IMR-90 (cell line): Measurements from ENCODE around the gene MAT2B. TPM values are rescaled to one million over a fixed set of nuclear protein-coding genes. Genes with fewer than 3 reads are reported as not detected.

ENCODE experiments used
- ATAC-seq: fragments of 200-7000 bp; cut with Tn5 transposase; 2 replicates; pipeline ENCODE4 v1.9.1; 2020; ENCODE audit warnings: low read depth, mild to moderate bottlenecking, moderate library complexity
- BruUV-seq: library from RNA; stranded (reverse); fragments of 400-500 nt; replicated peaks from 2 replicates; lab custom pipeline; 2021; lab: Mats Ljungman, UMichigan
- CTCF ChIA-PET: fragments of 300-600 bp; formaldehyde crosslinking; extraction: SDS; loops from one replicate; lab custom pipeline; 2021; ENCODE audit warnings: antibody characterized with exemption; lab: Yijun Ruan, JAX
- POLR2A ChIA-PET: fragments of 300-600 bp; sonication (Branson Sonifier 250); formaldehyde crosslinking; loops from one replicate; lab custom pipeline; 2022; ENCODE audit warnings: antibody characterized with exemption; ENCODE audit not compliant: unreplicated experiment; lab: Charles Lee
- DNase-seq: peaks from one replicate; pipeline ENCODE4 v3.0.0; 2013
- H2AFZ ChIP-seq: replicated peaks from 2 replicates; pipeline ENCODE3; 2013; ENCODE audit warnings: low read length, mild to moderate bottlenecking; ENCODE audit not compliant: poor library complexity
- H2AK5ac ChIP-seq: 2 replicates; pipeline ENCODE4 v1.6.1; 2013; ENCODE audit warnings: low read depth, low read length, inconsistent platforms
- H2AK9ac ChIP-seq: replicated peaks from 2 replicates; pipeline ENCODE3; 2013; ENCODE audit warnings: mild to moderate bottlenecking, low read depth, low read length, moderate library complexity; ENCODE audit not compliant: poor library complexity
- H2BK120ac ChIP-seq: 2 replicates; pipeline ENCODE4 v1.6.1; 2013; ENCODE audit warnings: low read depth, low read length, inconsistent platforms
- H2BK15ac ChIP-seq: 3 replicates; pipeline ENCODE4 v1.6.1; 2013; ENCODE audit warnings: low read depth, low read length, inconsistent platforms
- H2BK20ac ChIP-seq: 2 replicates; pipeline ENCODE4 v1.6.1; 2013; ENCODE audit warnings: low read depth, mild to moderate bottlenecking, inconsistent platforms, low read length, moderate library complexity
- H2BK5ac ChIP-seq: 2 replicates; pipeline ENCODE4 v1.6.1; 2013; ENCODE audit warnings: mild to moderate bottlenecking, low read depth, low read length, inconsistent platforms; ENCODE audit not compliant: poor library complexity, severe bottlenecking
- H3K14ac ChIP-seq: replicated peaks from 2 replicates; pipeline ENCODE4 v1.6.1; 2013; ENCODE audit warnings: low read depth, low read length, inconsistent platforms
- H3K18ac ChIP-seq: 2 replicates; pipeline ENCODE4 v1.6.1; 2013; ENCODE audit warnings: low read depth, low read length, control low read depth
- H3K23ac ChIP-seq: 2 replicates; pipeline ENCODE4 v1.6.1; 2013; ENCODE audit warnings: low read depth, low read length, inconsistent platforms
- H3K27ac ChIP-seq: 2 replicates; pipeline ENCODE4 v1.5.1; 2013; ENCODE audit warnings: mild to moderate bottlenecking, control low read depth, low read length; ENCODE audit not compliant: insufficient read depth
- H3K27me3 ChIP-seq: 2 replicates; pipeline ENCODE4 v1.6.1; 2013; ENCODE audit warnings: low read length; ENCODE audit not compliant: control insufficient read depth, insufficient read depth
- H3K36me3 ChIP-seq: 2 replicates; pipeline ENCODE4 v1.6.1; 2013; ENCODE audit warnings: low read length, mixed read lengths; ENCODE audit not compliant: control insufficient read depth, insufficient read depth
- H3K4ac ChIP-seq: 2 replicates; pipeline ENCODE4 v1.6.1; 2013; ENCODE audit warnings: low read depth, low read length, inconsistent platforms
- H3K4me1 ChIP-seq: 2 replicates; pipeline ENCODE4 v1.6.1; 2013; ENCODE audit warnings: low read length, mixed read lengths; ENCODE audit not compliant: control insufficient read depth, insufficient read depth
- H3K4me2 ChIP-seq: 2 replicates; pipeline ENCODE4 v1.6.1; 2013; ENCODE audit warnings: low read depth, mild to moderate bottlenecking, control low read depth, low read length, moderate library complexity
- H3K4me3 ChIP-seq: 2 replicates; pipeline ENCODE4 v1.5.1; 2013; ENCODE audit warnings: low read depth, mild to moderate bottlenecking, control low read depth, low read length, moderate library complexity; ENCODE audit not compliant: insufficient read depth
- H3K56ac ChIP-seq: 2 replicates; pipeline ENCODE4 v1.6.1; 2013; ENCODE audit warnings: low read length, inconsistent platforms; ENCODE audit not compliant: insufficient read depth; ENCODE audit errors: extremely low read depth
- H3K79me1 ChIP-seq, 2 experiments: 2 replicates each; pipeline ENCODE4 v1.6.1; 2013; ENCODE audit warnings: low read length in 2 of 2, inconsistent platforms in 1 of 2, low read depth in 1 of 2
- H3K9ac ChIP-seq: 2 replicates; pipeline ENCODE4 v1.6.1; 2013; ENCODE audit warnings: low read depth, low read length, control low read depth
- H3K9me1 ChIP-seq: 2 replicates; pipeline ENCODE4 v1.6.1; 2013; ENCODE audit warnings: low read length, inconsistent platforms; ENCODE audit not compliant: insufficient read depth
- H3K9me3 ChIP-seq: 2 replicates; pipeline ENCODE4 v1.6.1; 2013; ENCODE audit warnings: low read length; ENCODE audit not compliant: control insufficient read depth, insufficient read depth
- H4K20me1 ChIP-seq: 2 replicates; pipeline ENCODE4 v1.6.1; 2013; ENCODE audit warnings: low read length, inconsistent platforms; ENCODE audit not compliant: insufficient read depth
- H4K5ac ChIP-seq: 2 replicates; pipeline ENCODE4 v1.6.1; 2013; ENCODE audit warnings: mild to moderate bottlenecking, low read depth, low read length, control low read depth
- H4K8ac ChIP-seq, 2 experiments: 2 replicates each; pipeline ENCODE4 v1.6.1; 2013; ENCODE audit warnings: low read depth in 2 of 2, low read length in 2 of 2, control low read depth in 1 of 2, inconsistent platforms in 1 of 2
- H4K91ac ChIP-seq: 2 replicates; pipeline ENCODE4 v1.6.1; 2013; ENCODE audit warnings: low read depth, low read length, inconsistent platforms; ENCODE audit not compliant: insufficient read depth
- BHLHE40 ChIP-seq: fragments of 150-350 bp; IDR thresholded peaks from 2 replicates; pipeline ENCODE4 v1.6.1; 2016; ENCODE audit warnings: mild to moderate bottlenecking, low read depth, low read length
- CEBPB ChIP-seq: IDR thresholded peaks from 2 replicates; pipeline ENCODE4 v1.6.1; 2012; ENCODE audit warnings: low read depth, low read length, improper control_type of control experiment
- CHD1 ChIP-seq: IDR thresholded peaks from 2 replicates; pipeline ENCODE4 v1.6.1; 2012; ENCODE audit warnings: low read depth, low read length, improper control_type of control experiment
- ELK1 ChIP-seq: fragments of 150-350 bp; IDR thresholded peaks from 2 replicates; pipeline ENCODE4 v1.6.1; 2016; ENCODE audit warnings: low read depth, mild to moderate bottlenecking, low read length, moderate library complexity, borderline replicate concordance
- FOS ChIP-seq: fragments of 150-350 bp; IDR thresholded peaks from 2 replicates; pipeline ENCODE4 v1.6.1; 2016; ENCODE audit warnings: low read depth, low read length
- MAFK ChIP-seq: IDR thresholded peaks from 2 replicates; pipeline ENCODE4 v1.6.1; 2012; ENCODE audit warnings: low read depth, low read length, improper control_type of control experiment
- MAZ ChIP-seq: IDR thresholded peaks from 2 replicates; pipeline ENCODE4 v1.6.1; 2012; ENCODE audit warnings: low read depth, mild to moderate bottlenecking, low read length, improper control_type of control experiment, moderate library complexity, borderline replicate concordance
- MXI1 ChIP-seq: IDR thresholded peaks from 2 replicates; pipeline ENCODE4 v1.6.1; 2012; ENCODE audit warnings: low read depth, mild to moderate bottlenecking, low read length, moderate library complexity, borderline replicate concordance
- NFE2L2 ChIP-seq: fragments of 150-350 bp; IDR thresholded peaks from 2 replicates; pipeline ENCODE4 v1.6.1; 2016; ENCODE audit warnings: low read depth, mild to moderate bottlenecking, low read length
- POLR2A ChIP-seq: IDR thresholded peaks from 2 replicates; pipeline ENCODE4 v1.6.1; 2012; ENCODE audit warnings: mild to moderate bottlenecking, low read depth, low read length
- RAD21 ChIP-seq: IDR thresholded peaks from 2 replicates; pipeline ENCODE4 v1.6.1; 2012; ENCODE audit warnings: low read length, improper control_type of control experiment
- RCOR1 ChIP-seq: IDR thresholded peaks from 2 replicates; pipeline ENCODE4 v1.6.1; 2012; ENCODE audit warnings: mild to moderate bottlenecking, low read length, improper control_type of control experiment; ENCODE audit not compliant: insufficient replicate concordance
- RFX5 ChIP-seq: IDR thresholded peaks from 2 replicates; pipeline ENCODE4 v1.8.0; 2012; ENCODE audit warnings: low read depth, mild to moderate bottlenecking, low read length, moderate library complexity
- SMC3 ChIP-seq: fragments of 150-350 bp; IDR thresholded peaks from 2 replicates; pipeline ENCODE4 v1.6.1; 2016; ENCODE audit warnings: low read depth, mild to moderate bottlenecking, antibody characterized with exemption, low read length, moderate library complexity
- WGBS, 2 experiments: methylation state at CpG; one replicate each; pipeline versions ENCODE4 v1.1.5 to v1.1.7; 2013; ENCODE audit warnings: missing lambda C conversion rate in 2 of 2; ENCODE audit not compliant: insufficient read length in 1 of 2; ENCODE audit errors: extremely low coverage in 2 of 2; 5-methylcytosine and 5-hydroxymethylcytosine counted together
- dilution Hi-C: fragments of 300-500 bp; cut with HindIII; formaldehyde crosslinking; loops from one replicate; pipeline ENCODE4 v1.14.3; 2018; ENCODE audit warnings: low sequenced_read_pairs; ENCODE audit not compliant: unreplicated experiment
- in situ Hi-C: fragments of 300-500 bp; cut with MboI; formaldehyde crosslinking; loops from 3 replicates; pipeline ENCODE4 v1.14.3; 2019; ENCODE audit warnings: low sequenced_read_pairs, inconsistent platforms, mixed read lengths
- intact Hi-C: fragments of 100-400 bp; cut with micrococcal nuclease; formaldehyde crosslinking; loops from 2 replicates; pipeline ENCODE4 v1.10.0; 2022
- polyA plus RNA-seq, 3 experiments: library from polyadenylated mRNA; depleted of rRNA; stranded (reverse); fragments of >200 nt; gene quantifications; 2 replicates each; pipeline ENCODE4 v1.2.3, GENCODE V29; 2012; ENCODE audit warnings: low replicate concordance in 1 of 3
- total RNA-seq: library from RNA; depleted of rRNA; stranded (reverse); fragments of >200 nt; gene quantifications from 2 replicates; pipeline ENCODE4 v1.2.3, GENCODE V29; 2012
- TF ChIP-seq, protein P1 (sequence below): conservative IDR thresholded peaks from 2 replicates; pipeline ENCODE4 v1.5.1; 2012; ENCODE audit warnings: mild to moderate bottlenecking, low read depth, low read length, improper control_type of control experiment
- TF ChIP-seq, protein P2 (sequence below): fragments of 150-350 bp; IDR thresholded peaks from 2 replicates; pipeline ENCODE4 v1.6.1; 2017; ENCODE audit warnings: mild to moderate bottlenecking, antibody characterized with exemption, low read length, low read depth

The MAT2B gene
- total and polyA plus RNA-seq, 2 of the 4 experiments (the other 2 are of a cell fraction) = 41.7 to 80.3 TPM

- WGBS, 2 experiments = no CpG with 5 or more reads among the region's 7 CpGs
- CTCF ChIA-PET = no interaction called here
Observed at GRCh38 chr5:163456840-163457239, 48.6 kb upstream of the MAT2B start.

More at GRCh38 chr5:163456840-163457239, 48.6 kb upstream of the MAT2B start:
- dilution Hi-C loops (no loop called here), intact Hi-C loops (no loop called here), in situ Hi-C loops (no loop called here)
- no peaks in the 10 kb centered on the region for H3K4me1 ChIP-seq
- no peak overlapping the region for H3K4me3 ChIP-seq
- H2BK5ac ChIP-seq = no peak overlapping the region
- H3K14ac ChIP-seq = no peak overlapping the region
- ATAC-seq (no peak), DNase-seq (no peak)
- H3K36me3 ChIP-seq = peaks cover 5% of the 10 kb centered on the region; the same call in 1 of the 2 replicates
- H2AFZ ChIP-seq = no peak overlapping the region
- H2AK5ac ChIP-seq = no peak overlapping the region
- no peak overlapping the region for H3K18ac ChIP-seq
- H4K5ac ChIP-seq = no peak overlapping the region
- H3K9me3 ChIP-seq = no peaks in the 10 kb centered on the region
- H3K23ac ChIP-seq = no peak overlapping the region
- H3K56ac ChIP-seq = no peak overlapping the region
- TF ChIP-seq BHLHE40 = no peak
- no peak for TF ChIP-seq MXI1
- TF ChIP-seq CEBPB = no peak
- no peak for TF ChIP-seq MAFK
- TF ChIP-seq POLR2A = no peak
- TF ChIP-seq, protein P1, sequence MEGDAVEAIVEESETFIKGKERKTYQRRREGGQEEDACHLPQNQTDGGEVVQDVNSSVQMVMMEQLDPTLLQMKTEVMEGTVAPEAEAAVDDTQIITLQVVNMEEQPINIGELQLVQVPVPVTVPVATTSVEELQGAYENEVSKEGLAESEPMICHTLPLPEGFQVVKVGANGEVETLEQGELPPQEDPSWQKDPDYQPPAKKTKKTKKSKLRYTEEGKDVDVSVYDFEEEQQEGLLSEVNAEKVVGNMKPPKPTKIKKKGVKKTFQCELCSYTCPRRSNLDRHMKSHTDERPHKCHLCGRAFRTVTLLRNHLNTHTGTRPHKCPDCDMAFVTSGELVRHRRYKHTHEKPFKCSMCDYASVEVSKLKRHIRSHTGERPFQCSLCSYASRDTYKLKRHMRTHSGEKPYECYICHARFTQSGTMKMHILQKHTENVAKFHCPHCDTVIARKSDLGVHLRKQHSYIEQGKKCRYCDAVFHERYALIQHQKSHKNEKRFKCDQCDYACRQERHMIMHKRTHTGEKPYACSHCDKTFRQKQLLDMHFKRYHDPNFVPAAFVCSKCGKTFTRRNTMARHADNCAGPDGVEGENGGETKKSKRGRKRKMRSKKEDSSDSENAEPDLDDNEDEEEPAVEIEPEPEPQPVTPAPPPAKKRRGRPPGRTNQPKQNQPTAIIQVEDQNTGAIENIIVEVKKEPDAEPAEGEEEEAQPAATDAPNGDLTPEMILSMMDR = no peak
- TF ChIP-seq SMC3 = no peak
- TF ChIP-seq MAZ = no peak
- no peak for TF ChIP-seq CHD1
- TF ChIP-seq RAD21 = no peak
- no peak for TF ChIP-seq NFE2L2
- TF ChIP-seq, protein P2, sequence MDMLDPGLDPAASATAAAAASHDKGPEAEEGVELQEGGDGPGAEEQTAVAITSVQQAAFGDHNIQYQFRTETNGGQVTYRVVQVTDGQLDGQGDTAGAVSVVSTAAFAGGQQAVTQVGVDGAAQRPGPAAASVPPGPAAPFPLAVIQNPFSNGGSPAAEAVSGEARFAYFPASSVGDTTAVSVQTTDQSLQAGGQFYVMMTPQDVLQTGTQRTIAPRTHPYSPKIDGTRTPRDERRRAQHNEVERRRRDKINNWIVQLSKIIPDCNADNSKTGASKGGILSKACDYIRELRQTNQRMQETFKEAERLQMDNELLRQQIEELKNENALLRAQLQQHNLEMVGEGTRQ = no peak
- TF ChIP-seq FOS = no peak
- TF ChIP-seq RFX5 = no peak
- TF ChIP-seq ELK1 = no peak
- no peak for TF ChIP-seq RCOR1
- H4K20me1 ChIP-seq = no peaks in the 10 kb centered on the region
- no TSS peak for BruUV-seq
- H4K8ac ChIP-seq = no peak overlapping the region
- H2BK20ac ChIP-seq = no peak overlapping the region
- no peaks in the 10 kb centered on the region for H3K27me3 ChIP-seq
- H3K4ac ChIP-seq = no peak overlapping the region
- no peak overlapping the region for H4K91ac ChIP-seq
- H2BK15ac ChIP-seq = no peak overlapping the region
- H3K9me1 ChIP-seq = no peaks in the 10 kb centered on the region
- no peak overlapping the region for H3K9ac ChIP-seq
- no peak overlapping the region for H3K27ac ChIP-seq
- H3K79me1 ChIP-seq = peaks cover 14% of the 10 kb centered on the region in 2 experiments; a peak in 1 of 4 replicates
- H3K4me2 ChIP-seq = no peak overlapping the region
- H2BK120ac ChIP-seq = no peak overlapping the region
- POLR2A ChIA-PET = no interaction called here
- no peak overlapping the region for H2AK9ac ChIP-seq
